ENCODE data around the gene STRBP.
"Not testable (repeated sequence)": the region's sequence is repeated elsewhere in the genome, so short reads cannot be mapped to it uniquely, and the experiment has no call there.

STRBP gene

GRCh38 chr9:123261006-123261677, 7.2 kb downstream of the STRBP start:
- no peak overlapping the region for H3K4me3 ChIP-seq (ENCODE audit: low read length)
- no peaks in the 10 kb centered on the region for H3K36me3 ChIP-seq (ENCODE audit: control insufficient read depth, insufficient read depth, low read length)
- H3K9ac ChIP-seq (ENCODE audit: low read length), result no peak overlapping the region
- peaks cover 19% of the 10 kb centered on the region for H3K4me1 ChIP-seq (ENCODE audit: control insufficient read depth, insufficient read depth, low read length)
- H3K27me3 ChIP-seq (ENCODE audit: control insufficient read depth, insufficient read depth, low read length), result no peaks in the 10 kb centered on the region
- H3K9me3 ChIP-seq (ENCODE audit: control insufficient read depth, low read length), result no peaks in the 10 kb centered on the region

DNA sequence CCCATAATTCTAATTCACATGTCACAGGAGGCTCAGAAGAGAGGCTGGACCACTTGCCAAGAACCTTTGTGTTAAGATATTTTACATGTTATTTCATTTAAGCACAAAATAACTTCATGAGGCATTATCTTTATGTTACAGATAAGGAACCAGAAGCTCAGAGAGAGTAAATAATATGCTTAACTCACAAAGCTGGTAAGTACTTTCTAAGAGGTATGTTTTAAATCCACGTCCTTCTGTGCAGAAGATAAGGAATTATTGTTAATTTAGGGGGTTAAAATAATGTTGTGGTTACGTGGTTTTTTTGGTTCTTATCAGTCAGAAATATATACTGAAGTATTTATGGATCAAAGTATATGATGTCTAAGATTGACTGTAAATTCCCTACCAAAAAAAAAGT, 8.0 kb downstream of the STRBP start:
- peaks cover 19% of the 10 kb centered on the region for H3K4me1 ChIP-seq (ENCODE audit: control insufficient read depth, insufficient read depth, low read length)
- H3K9ac ChIP-seq (ENCODE audit: low read length), result no peak overlapping the region
- H3K36me3 ChIP-seq (ENCODE audit: control insufficient read depth, insufficient read depth, low read length), result no peaks in the 10 kb centered on the region
- no peaks in the 10 kb centered on the region for H3K9me3 ChIP-seq (ENCODE audit: control insufficient read depth, low read length)
- H3K4me3 ChIP-seq (ENCODE audit: low read length), result no peak overlapping the region
- no peaks in the 10 kb centered on the region for H3K27me3 ChIP-seq (ENCODE audit: control insufficient read depth, insufficient read depth, low read length)

DNA sequence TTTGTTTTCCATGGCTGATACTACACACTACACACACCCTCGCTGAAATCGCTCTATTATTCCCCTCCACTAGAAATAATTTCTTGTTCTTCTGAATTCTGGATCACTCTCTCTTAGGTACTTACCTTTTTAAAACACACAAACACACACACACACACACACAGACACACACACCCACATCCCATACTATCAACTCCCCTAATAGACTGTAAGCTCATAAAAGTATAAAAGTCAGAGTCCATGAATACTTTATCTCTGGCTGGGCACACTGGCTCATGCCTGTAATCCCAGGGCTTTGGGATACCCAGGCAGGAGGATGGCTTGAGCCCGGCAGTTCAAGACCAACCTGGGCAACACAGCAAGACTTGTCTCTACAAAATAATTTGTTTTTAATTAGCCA, 11.1 kb downstream of the STRBP start:
- no peaks in the 10 kb centered on the region for H3K27me3 ChIP-seq (ENCODE audit: control insufficient read depth, insufficient read depth, low read length)
- H3K9ac ChIP-seq (ENCODE audit: low read length), result no peak overlapping the region
- H3K4me3 ChIP-seq (ENCODE audit: low read length), result no peak overlapping the region
- peaks cover 15% of the 10 kb centered on the region for H3K4me1 ChIP-seq (ENCODE audit: control insufficient read depth, insufficient read depth, low read length)
- H3K9me3 ChIP-seq (ENCODE audit: control insufficient read depth, low read length), result no peaks in the 10 kb centered on the region
- no peaks in the 10 kb centered on the region for H3K36me3 ChIP-seq (ENCODE audit: control insufficient read depth, insufficient read depth, low read length)

GRCh38 chr9:123255718-123256117, 12.7 kb downstream of the STRBP start:
- Histone ChIP-seq H3K36me3 (ENCODE audit: control insufficient read depth, insufficient read depth, low read length) (no peaks in the 10 kb centered on the region), H3K9ac (ENCODE audit: low read length) (no peak overlapping the region), H3K4me1 (ENCODE audit: control insufficient read depth, insufficient read depth, low read length) (peaks cover 19% of the 10 kb centered on the region), H3K27me3 (ENCODE audit: control insufficient read depth, insufficient read depth, low read length) (no peaks in the 10 kb centered on the region), H3K9me3 (ENCODE audit: control insufficient read depth, low read length) (no peaks in the 10 kb centered on the region), H3K4me3 (ENCODE audit: low read length) (no peak overlapping the region)

- H3K36me3 ChIP-seq (ENCODE audit: control insufficient read depth, insufficient read depth, low read length), result no peaks in the 10 kb centered on the region
- H3K9ac ChIP-seq (ENCODE audit: low read length), result no peak overlapping the region
- no peak overlapping the region for H3K4me3 ChIP-seq (ENCODE audit: low read length)
- H3K9me3 ChIP-seq (ENCODE audit: control insufficient read depth, low read length), result no peaks in the 10 kb centered on the region
- H3K27me3 ChIP-seq (ENCODE audit: control insufficient read depth, insufficient read depth, low read length), result no peaks in the 10 kb centered on the region
- H3K4me1 ChIP-seq (ENCODE audit: control insufficient read depth, insufficient read depth, low read length), result peaks cover 19% of the 10 kb centered on the region
These were observed 15.2 kb downstream of the STRBP start for GRCh38 chr9:123253204-123253603.

DNA sequence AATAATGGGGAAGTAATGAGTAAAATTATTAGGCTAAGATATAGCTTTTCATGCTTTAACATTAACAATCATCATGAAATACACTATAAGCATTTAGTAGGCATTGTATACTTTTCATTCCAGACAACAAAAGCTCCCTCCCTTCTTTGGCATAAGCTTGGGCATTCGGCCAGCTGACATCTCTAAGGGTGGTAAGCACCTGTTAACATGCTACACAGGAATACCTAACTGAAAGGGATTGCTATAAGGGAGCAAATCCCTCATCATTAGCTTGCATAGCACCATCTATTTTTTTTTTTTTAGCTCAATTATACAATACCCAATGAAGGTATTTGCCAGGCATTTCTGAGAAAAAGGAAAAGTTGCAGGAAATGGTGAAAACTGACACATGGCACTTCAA, 16.6 kb downstream of the STRBP start:
- H3K36me3 ChIP-seq (ENCODE audit: control insufficient read depth, insufficient read depth, low read length), result no peaks in the 10 kb centered on the region

GRCh38 chr9:123251324-123251723, 17.1 kb downstream of the STRBP start:
- Histone ChIP-seq H3K9ac (ENCODE audit: low read length) (no peak overlapping the region), H3K27me3 (ENCODE audit: control insufficient read depth, insufficient read depth, low read length) (no peaks in the 10 kb centered on the region)

More for the DNA sequence above, 16.6 kb downstream of the STRBP start:
- Histone ChIP-seq H3K4me3 (ENCODE audit: low read length) (no peak overlapping the region), H3K4me1 (ENCODE audit: control insufficient read depth, insufficient read depth, low read length) (peaks cover 19% of the 10 kb centered on the region), H3K27me3 (ENCODE audit: control insufficient read depth, insufficient read depth, low read length) (no peaks in the 10 kb centered on the region), H3K9me3 (ENCODE audit: control insufficient read depth, low read length) (no peaks in the 10 kb centered on the region), H3K9ac (ENCODE audit: low read length) (no peak overlapping the region)

GRCh38 chr9:123250504-123250903, 17.9 kb downstream of the STRBP start:
- Histone ChIP-seq H3K9ac (ENCODE audit: low read length) (no peak overlapping the region), H3K27me3 (ENCODE audit: control insufficient read depth, insufficient read depth, low read length) (no peaks in the 10 kb centered on the region), H3K36me3 (ENCODE audit: control insufficient read depth, insufficient read depth, low read length) (no peaks in the 10 kb centered on the region), H3K4me3 (ENCODE audit: low read length) (no peak overlapping the region), H3K4me1 (ENCODE audit: control insufficient read depth, insufficient read depth, low read length) (peaks cover 19% of the 10 kb centered on the region), H3K9me3 (ENCODE audit: control insufficient read depth, low read length) (no peaks in the 10 kb centered on the region)

More at GRCh38 chr9:123251324-123251723, 17.1 kb downstream of the STRBP start:
- Histone ChIP-seq H3K4me1 (ENCODE audit: control insufficient read depth, insufficient read depth, low read length) (peaks cover 19% of the 10 kb centered on the region), H3K4me3 (ENCODE audit: low read length) (no peak overlapping the region), H3K9me3 (ENCODE audit: control insufficient read depth, low read length) (no peaks in the 10 kb centered on the region), H3K36me3 (ENCODE audit: control insufficient read depth, insufficient read depth, low read length) (no peaks in the 10 kb centered on the region)

DNA sequence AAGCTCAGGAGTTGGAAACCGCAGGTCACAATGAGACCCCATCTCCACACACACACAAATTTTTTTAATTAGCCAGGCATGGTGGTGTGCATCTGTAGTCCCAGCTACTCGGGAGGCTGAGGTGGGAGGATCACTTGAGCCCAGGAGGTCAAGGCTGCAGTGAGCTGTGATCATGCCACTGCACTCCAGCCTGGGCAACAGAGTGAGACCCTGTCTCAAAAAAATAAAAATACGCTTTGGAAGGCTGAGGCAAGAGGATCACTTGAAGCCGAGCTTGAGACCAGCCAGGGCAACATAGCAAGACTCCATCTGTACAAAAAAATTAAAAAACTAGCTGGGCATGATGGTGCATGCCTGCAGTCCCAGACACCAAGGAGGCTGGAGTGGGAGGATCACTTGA, 19.2 kb downstream of the STRBP start:
- not testable (repeated sequence) for H3K9ac ChIP-seq (ENCODE audit: low read length); H3K4me3 ChIP-seq (ENCODE audit: low read length); H3K9me3 ChIP-seq (ENCODE audit: control insufficient read depth, low read length); H3K27me3 ChIP-seq (ENCODE audit: control insufficient read depth, insufficient read depth, low read length); H3K36me3 ChIP-seq (ENCODE audit: control insufficient read depth, insufficient read depth, low read length)
- peaks cover 19% of the 10 kb centered on the region for H3K4me1 ChIP-seq (ENCODE audit: control insufficient read depth, insufficient read depth, low read length)

DNA sequence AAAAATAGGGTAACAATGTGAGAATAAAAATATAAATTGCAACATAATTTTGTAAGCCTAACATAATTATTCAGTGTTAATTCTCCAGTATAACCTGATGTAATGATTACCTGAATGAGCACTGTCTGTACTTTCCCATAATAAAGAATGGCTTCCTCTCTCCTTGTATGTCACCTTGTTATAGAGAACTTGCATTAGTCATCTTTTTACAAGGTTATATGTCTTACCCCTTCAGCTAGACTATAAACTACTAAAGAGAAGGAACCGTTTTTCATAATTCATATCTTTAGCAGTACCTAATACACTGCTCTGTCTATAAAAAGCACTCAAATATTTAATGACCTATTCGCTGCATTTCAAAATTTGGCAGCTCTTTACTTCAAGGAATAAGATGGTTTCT, 19.8 kb downstream of the STRBP start:
- Histone ChIP-seq H3K36me3 (ENCODE audit: control insufficient read depth, insufficient read depth, low read length) (no peaks in the 10 kb centered on the region), H3K4me1 (ENCODE audit: control insufficient read depth, insufficient read depth, low read length) (peaks cover 19% of the 10 kb centered on the region), H3K27me3 (ENCODE audit: control insufficient read depth, insufficient read depth, low read length) (no peaks in the 10 kb centered on the region), H3K9ac (ENCODE audit: low read length) (no peak overlapping the region), H3K4me3 (ENCODE audit: low read length) (no peak overlapping the region), H3K9me3 (ENCODE audit: control insufficient read depth, low read length) (no peaks in the 10 kb centered on the region)

GRCh38 chr9:123246534-123246933, 21.9 kb downstream of the STRBP start:
- no peaks in the 10 kb centered on the region for H3K36me3 ChIP-seq (ENCODE audit: control insufficient read depth, insufficient read depth, low read length)
- H3K27me3 ChIP-seq (ENCODE audit: control insufficient read depth, insufficient read depth, low read length), result no peaks in the 10 kb centered on the region
- H3K9ac ChIP-seq (ENCODE audit: low read length), result no peak overlapping the region
- H3K9me3 ChIP-seq (ENCODE audit: control insufficient read depth, low read length), result no peaks in the 10 kb centered on the region
- H3K4me3 ChIP-seq (ENCODE audit: low read length), result no peak overlapping the region
- peaks cover 10% of the 10 kb centered on the region for H3K4me1 ChIP-seq (ENCODE audit: control insufficient read depth, insufficient read depth, low read length)

DNA sequence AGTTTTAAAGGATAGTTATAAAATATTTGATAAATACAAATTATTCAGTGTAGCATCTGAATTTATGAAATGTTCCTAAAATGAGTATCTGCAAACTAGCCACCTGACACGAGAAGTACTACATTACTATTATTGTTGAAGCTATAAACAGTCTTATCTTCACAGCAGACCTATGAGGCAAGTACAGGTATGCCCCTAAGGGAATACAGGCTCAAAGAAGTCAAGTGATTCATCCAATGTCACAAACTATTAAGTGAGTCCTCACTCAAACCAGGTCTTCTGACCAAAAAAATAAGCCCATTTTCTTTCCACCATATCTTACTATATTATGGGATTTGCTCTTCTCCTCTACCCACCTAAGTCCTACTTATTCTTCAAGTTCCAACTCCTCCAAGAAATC, 28.7 kb downstream of the STRBP start:
- Histone ChIP-seq H3K27me3 (ENCODE audit: control insufficient read depth, insufficient read depth, low read length) (no peaks in the 10 kb centered on the region), H3K36me3 (ENCODE audit: control insufficient read depth, insufficient read depth, low read length) (no peaks in the 10 kb centered on the region), H3K4me3 (ENCODE audit: low read length) (no peak overlapping the region), H3K9ac (ENCODE audit: low read length) (no peak overlapping the region), H3K4me1 (ENCODE audit: control insufficient read depth, insufficient read depth, low read length) (no peaks in the 10 kb centered on the region), H3K9me3 (ENCODE audit: control insufficient read depth, low read length) (no peaks in the 10 kb centered on the region)

GRCh38 chr9:123238365-123238764, 30.0 kb downstream of the STRBP start:
- Histone ChIP-seq H3K4me3 (ENCODE audit: low read length) (no peak overlapping the region), H3K36me3 (ENCODE audit: control insufficient read depth, insufficient read depth, low read length) (no peaks in the 10 kb centered on the region), H3K9me3 (ENCODE audit: control insufficient read depth, low read length) (no peaks in the 10 kb centered on the region), H3K9ac (ENCODE audit: low read length) (no peak overlapping the region), H3K27me3 (ENCODE audit: control insufficient read depth, insufficient read depth, low read length) (no peaks in the 10 kb centered on the region), H3K4me1 (ENCODE audit: control insufficient read depth, insufficient read depth, low read length) (no peaks in the 10 kb centered on the region)

Measured in mucosa of stomach (tissue), 1 donor.